CD14-positive monocyte (primary cell): Measurements from ENCODE around the gene TMA7. TPM values are rescaled to one million over a fixed set of nuclear protein-coding genes. Genes with fewer than 3 reads are reported as not detected.

ENCODE experiments used
- DNase-seq, 3 donors: peaks; one replicate each; pipeline ENCODE4 v3.0.0-alpha.2; 2011 to 2022
- H2AFZ ChIP-seq: 2 replicates; pipeline ENCODE4 v1.6.0; 2012; ENCODE audit warnings: mild to moderate bottlenecking, low read depth, low read length, inconsistent platforms; ENCODE audit not compliant: insufficient read depth, poor library complexity, severe bottlenecking
- H3K27ac ChIP-seq, 2 donors: 1 replicate in 1 of 2; 2 replicates in 1 of 2; pipeline ENCODE4 v1.5.1; 2012 to 2013; ENCODE audit warnings: low read length in 2 of 2, control low read depth in 1 of 2, inconsistent platforms in 1 of 2, low read depth in 1 of 2, mild to moderate bottlenecking in 1 of 2
- H3K27me3 ChIP-seq, 2 donors: one replicate each; pipeline versions ENCODE4 v1.6.0 to v1.6.1; 2011 to 2013; ENCODE audit warnings: low read length in 2 of 2; ENCODE audit not compliant: control insufficient read depth in 2 of 2, insufficient read depth in 2 of 2
- H3K36me3 ChIP-seq, 2 donors: replicated peaks in 1 of 2; 1 replicate in 1 of 2; 2 replicates in 1 of 2; pipeline versions ENCODE4 v1.5.1 to v1.6.1; 2012 to 2013; ENCODE audit warnings: low read length in 2 of 2, control low read depth in 1 of 2, inconsistent platforms in 1 of 2, mild to moderate bottlenecking in 1 of 2; ENCODE audit not compliant: insufficient read depth in 2 of 2, control insufficient read depth in 1 of 2
- H3K4me1 ChIP-seq, 2 donors: 1 replicate in 1 of 2; 2 replicates in 1 of 2; pipeline versions ENCODE4 v1.5.1 to v1.6.1; 2012 to 2013; ENCODE audit warnings: low read length in 2 of 2, control low read depth in 1 of 2, inconsistent platforms in 1 of 2, mild to moderate bottlenecking in 1 of 2, moderate library complexity in 1 of 2; ENCODE audit not compliant: insufficient read depth in 2 of 2, control insufficient read depth in 1 of 2
- H3K4me2 ChIP-seq: replicated peaks from 2 replicates; pipeline ENCODE3; 2012; ENCODE audit warnings: low read length, moderate library complexity, mild to moderate bottlenecking; ENCODE audit not compliant: poor library complexity, severe bottlenecking; ENCODE audit errors: extremely low read depth
- H3K4me3 ChIP-seq, 3 experiments: fragments of 200-600 bp in 1 of 3; sonication (generic) in 1 of 3; replicated peaks in 1 of 3; 1 replicate in 2 of 3; 2 replicates in 1 of 3; pipeline ENCODE4 v1.5.1; 2011 to 2013; ENCODE audit warnings: low read length in 3 of 3, mild to moderate bottlenecking in 3 of 3, control low read depth in 2 of 3, low read depth in 2 of 3, inconsistent platforms in 1 of 3, moderate library complexity in 1 of 3
- H3K79me2 ChIP-seq: 2 replicates; pipeline ENCODE4 v1.6.0; 2012; ENCODE audit warnings: mild to moderate bottlenecking, control low read depth, inconsistent platforms, low read length, moderate library complexity; ENCODE audit not compliant: insufficient read depth
- H3K9ac ChIP-seq: 2 replicates; pipeline ENCODE4 v1.6.0; 2017; ENCODE audit warnings: low read length, mild to moderate bottlenecking; ENCODE audit not compliant: insufficient read depth, poor library complexity, severe bottlenecking
- H3K9me3 ChIP-seq, 2 donors: replicated peaks in 1 of 2; 1 replicate in 1 of 2; 2 replicates in 1 of 2; pipeline versions ENCODE4 v1.5.1 to v1.6.1; 2012 to 2013; ENCODE audit warnings: low read length in 2 of 2, control low read depth in 1 of 2; ENCODE audit not compliant: control insufficient read depth in 1 of 2, insufficient read depth in 1 of 2
- H4K20me1 ChIP-seq: 2 replicates; pipeline ENCODE4 v1.6.0; 2012; ENCODE audit warnings: mild to moderate bottlenecking, low read length, control low read depth, moderate library complexity; ENCODE audit not compliant: insufficient read depth
- H3K27ac Mint-ChIP-seq, 7 donors: one replicate each; pipeline ENCODE4 v1.8.0; 2020; ENCODE audit warnings: mild to moderate bottlenecking in 7 of 7, mixed read lengths in 7 of 7, moderate library complexity in 6 of 7, inconsistent platforms in 2 of 7
- H3K27me3 Mint-ChIP-seq, 3 donors: one replicate each; pipeline ENCODE4 v1.8.0; 2021 to 2022; ENCODE audit warnings: low read depth in 3 of 3, mild to moderate bottlenecking in 3 of 3, mixed read lengths in 3 of 3, moderate library complexity in 3 of 3, inconsistent platforms in 1 of 3
- H3K36me3 Mint-ChIP-seq, 2 donors: one replicate each; pipeline ENCODE4 v1.8.0; 2020; ENCODE audit warnings: mixed read lengths in 2 of 2, inconsistent platforms in 1 of 2, mild to moderate bottlenecking in 1 of 2
- H3K4me1 Mint-ChIP-seq: one replicate; pipeline ENCODE4 v1.8.0; 2020; ENCODE audit warnings: mild to moderate bottlenecking, mixed read lengths
- H3K4me3 Mint-ChIP-seq, 2 donors: one replicate each; pipeline ENCODE4 v1.8.0; 2020; ENCODE audit warnings: mild to moderate bottlenecking in 2 of 2, mixed read lengths in 2 of 2, moderate library complexity in 1 of 2
- H3K9me3 Mint-ChIP-seq, 7 donors: one replicate each; pipeline ENCODE4 v1.8.0; 2020 to 2022; ENCODE audit warnings: mixed read lengths in 7 of 7, mild to moderate bottlenecking in 6 of 7, moderate library complexity in 6 of 7, inconsistent platforms in 2 of 7
- WGBS: methylation state at CpG from one replicate; pipeline ENCODE4 v1.1.5; 2013; ENCODE audit warnings: missing lambda C conversion rate; ENCODE audit not compliant: insufficient coverage; 5-methylcytosine and 5-hydroxymethylcytosine counted together
- intact Hi-C, 2 donors: fragments of 100-400 bp; cut with micrococcal nuclease; formaldehyde crosslinking; loops; one replicate each; pipeline versions ENCODE4 v1.15.0 to v1.15.1; 2023
- polyA plus RNA-seq, 3 donors: library from polyadenylated mRNA; depleted of rRNA in 1 of 3; unstranded in 2 of 3; stranded (reverse) in 1 of 3; fragments of 300-500 nt in 2 of 3; fragments of >200 nt in 1 of 3; fragmentation: Illumina TruSeq in 2 of 3; gene quantifications; 1 replicate in 2 of 3; 2 replicates in 1 of 3; pipeline ENCODE4 v1.2.3, GENCODE V29; 2012 to 2021
- TF ChIP-seq, protein P1 (sequence below): fragments of 200-600 bp; IDR thresholded peaks from one replicate; pipeline ENCODE4 v1.8.0; 2022; ENCODE audit warnings: antibody characterized with exemption, mild to moderate bottlenecking

Gene TMA7
- polyA plus RNA-seq, 3 donors, result 301 to 559 (median 478) TPM

DNA sequence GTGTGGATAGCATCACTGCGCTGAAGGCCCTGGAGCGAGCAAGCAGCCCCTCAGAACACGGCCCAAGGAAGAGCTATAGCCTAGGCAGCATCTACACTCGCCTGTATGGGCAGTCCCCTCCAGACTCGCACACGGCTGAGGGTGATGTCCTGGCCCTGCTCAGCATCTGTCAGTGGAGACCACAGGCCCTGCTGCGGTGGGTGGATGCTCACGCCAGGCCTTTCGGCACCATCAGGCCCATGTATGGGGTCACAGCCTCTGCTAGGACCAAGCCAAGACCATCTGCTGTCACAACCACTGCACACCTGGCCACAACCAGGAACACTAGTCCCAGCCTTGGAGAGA, 27.0 kb downstream of the TMA7 start:
- Mint-ChIP-seq H3K9me3 (no peaks in the 10 kb centered on the region), H3K4me1 (peaks cover 53% of the 10 kb centered on the region), H3K27ac (peak overlapping the region; percentile 100), H3K4me3 (peak overlapping the region; percentile 86 to 94), H3K27me3 (peaks cover 0 to 2% (median 0%) of the 10 kb centered on the region in 3 donors), H3K36me3 (peaks cover 27 to 51% of the 10 kb centered on the region in 2 donors)
- intact Hi-C loops, result loop anchor here (5.0 to 10.0 kb wide), 3 partner anchors 80 to 218 kb away; partner anchors contain the start of genes SLC26A6 (in 2 of the 2) and NCKIPSD (in 1 of the 2)
- Histone ChIP-seq H2AFZ (no peak overlapping the region), H3K79me2 (peaks cover 63% of the 10 kb centered on the region), H3K4me3 (peak overlapping the region; percentile 55 to 91 (median 74)), H3K27me3 (no peaks in the 10 kb centered on the region), H4K20me1 (peaks cover 11% of the 10 kb centered on the region), H3K9me3 (no peaks in the 10 kb centered on the region), H3K4me2 (peak overlapping the region; percentile 97), H3K27ac (peak overlapping the region; percentile 97 to 100), H3K4me1 (peaks cover 62 to 64% of the 10 kb centered on the region in 2 donors), H3K36me3 (peaks cover 36 to 44% of the 10 kb centered on the region in 2 donors), H3K9ac (peak overlapping the region; percentile 99)
- 88% methylated on average over 9 of the region's 9 CpGs for WGBS
- TF ChIP-seq, protein P1, sequence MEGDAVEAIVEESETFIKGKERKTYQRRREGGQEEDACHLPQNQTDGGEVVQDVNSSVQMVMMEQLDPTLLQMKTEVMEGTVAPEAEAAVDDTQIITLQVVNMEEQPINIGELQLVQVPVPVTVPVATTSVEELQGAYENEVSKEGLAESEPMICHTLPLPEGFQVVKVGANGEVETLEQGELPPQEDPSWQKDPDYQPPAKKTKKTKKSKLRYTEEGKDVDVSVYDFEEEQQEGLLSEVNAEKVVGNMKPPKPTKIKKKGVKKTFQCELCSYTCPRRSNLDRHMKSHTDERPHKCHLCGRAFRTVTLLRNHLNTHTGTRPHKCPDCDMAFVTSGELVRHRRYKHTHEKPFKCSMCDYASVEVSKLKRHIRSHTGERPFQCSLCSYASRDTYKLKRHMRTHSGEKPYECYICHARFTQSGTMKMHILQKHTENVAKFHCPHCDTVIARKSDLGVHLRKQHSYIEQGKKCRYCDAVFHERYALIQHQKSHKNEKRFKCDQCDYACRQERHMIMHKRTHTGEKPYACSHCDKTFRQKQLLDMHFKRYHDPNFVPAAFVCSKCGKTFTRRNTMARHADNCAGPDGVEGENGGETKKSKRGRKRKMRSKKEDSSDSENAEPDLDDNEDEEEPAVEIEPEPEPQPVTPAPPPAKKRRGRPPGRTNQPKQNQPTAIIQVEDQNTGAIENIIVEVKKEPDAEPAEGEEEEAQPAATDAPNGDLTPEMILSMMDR, result no peak
- DNase-seq, result no peak

DNA sequence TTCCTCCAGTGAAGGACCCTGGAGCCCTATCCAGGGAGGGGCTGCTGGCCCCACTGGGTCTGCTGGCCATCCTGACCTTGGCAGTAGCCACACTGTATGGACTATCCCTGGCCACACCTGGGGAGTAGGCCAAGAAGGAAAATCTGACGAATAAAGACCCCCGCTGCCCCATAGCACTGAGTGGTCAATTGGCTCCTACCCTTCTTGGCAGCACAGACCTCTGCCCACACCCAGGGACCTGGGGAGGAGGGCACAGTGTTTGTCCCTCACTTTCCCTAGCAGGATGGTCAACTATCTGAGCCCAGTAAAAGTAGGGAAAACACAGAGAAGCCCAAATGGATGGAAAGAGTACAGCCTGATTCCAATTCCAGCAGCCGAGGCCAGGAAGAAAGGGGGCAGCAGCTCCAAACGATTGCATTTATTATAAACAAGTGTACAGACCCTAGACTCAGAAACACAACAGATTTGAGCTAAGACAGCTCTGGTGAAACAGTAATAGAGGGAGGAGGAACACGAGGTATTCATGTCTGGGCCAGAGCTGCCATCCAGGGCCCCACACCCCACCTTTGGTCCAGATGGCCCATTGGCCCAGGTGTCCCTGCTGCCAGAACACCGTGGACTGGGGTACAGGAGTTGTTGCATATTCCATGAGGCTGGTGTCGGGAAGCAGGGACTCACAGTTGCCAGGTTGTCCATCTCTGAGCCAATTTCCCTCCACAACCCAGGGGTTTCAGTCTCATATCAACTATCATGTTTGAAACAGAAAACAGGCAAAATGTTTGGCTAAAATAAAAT, 27.6 kb downstream of the TMA7 start:
- Mint-ChIP-seq H3K27ac (peak overlapping the region; percentile 100), H3K4me3 (peak overlapping the region; percentile 86 to 94), H3K4me1 (peaks cover 53% of the 10 kb centered on the region), H3K36me3 (peaks cover 27 to 50% of the 10 kb centered on the region in 2 donors), H3K9me3 (no peaks in the 10 kb centered on the region), H3K27me3 (peaks cover 0 to 2% (median 0%) of the 10 kb centered on the region in 3 donors)
- WGBS, result 75% methylated on average over 1 of the region's 7 CpGs
- H3K9ac ChIP-seq, result peak overlapping the region; percentile 99
- H3K36me3 ChIP-seq, result peaks cover 36 to 44% of the 10 kb centered on the region in 2 donors
- TF ChIP-seq, protein P1, result no peak
- H3K79me2 ChIP-seq, result peaks cover 68% of the 10 kb centered on the region
- peak overlapping the region; percentile 55 to 91 (median 74) for H3K4me3 ChIP-seq
- no peaks in the 10 kb centered on the region for H3K9me3 ChIP-seq
- peak overlapping the region; percentile 97 for H3K4me2 ChIP-seq
- H2AFZ ChIP-seq, result no peak overlapping the region
- H3K27me3 ChIP-seq, result no peaks in the 10 kb centered on the region
- intact Hi-C loops, result loop anchor here (5.0 to 10.0 kb wide), 3 partner anchors 80 to 217 kb away; partner anchors contain the start of genes SLC26A6 (in 2 of the 2) and NCKIPSD (in 1 of the 2)
- DNase-seq, result no peak
- H4K20me1 ChIP-seq, result peaks cover 11% of the 10 kb centered on the region
- H3K4me1 ChIP-seq, result peaks cover 66 to 70% of the 10 kb centered on the region in 2 donors
- H3K27ac ChIP-seq, result peak overlapping the region; percentile 97 to 100
